A673 (cell line): ENCODE data around the gene IRS2. TPM values are rescaled to one million over a fixed set of nuclear protein-coding genes. Genes with fewer than 3 reads are reported as not detected.
A peak's percentile ranks its signal among the peaks of the same experiment; 100 is the strongest.

Experiments
- BruUV-seq: library from RNA; stranded (reverse); fragments of 400-500 nt; replicated peaks from 2 replicates; lab custom pipeline; 2021; lab: Mats Ljungman, UMichigan
- CTCF ChIA-PET: fragments of 300-600 bp; sonication (Branson Sonifier 250); formaldehyde crosslinking; loops from one replicate; lab custom pipeline; 2022; ENCODE audit warnings: antibody characterized with exemption; lab: Charles Lee
- POLR2A ChIA-PET: fragments of 300-600 bp; sonication (Branson Sonifier 250); formaldehyde crosslinking; loops from one replicate; lab custom pipeline; 2022; ENCODE audit warnings: antibody characterized with exemption; ENCODE audit not compliant: low non-redundant PET; lab: Charles Lee
- DNase-seq: peaks from one replicate; pipeline ENCODE4 v3.0.0-alpha.2; 2015; ENCODE audit warnings: low spot score
- H3K27ac ChIP-seq: fragments of 200-600 bp; sonication (generic); 2 replicates; pipeline ENCODE4 v1.5.1; 2016; ENCODE audit warnings: mixed run types, low read depth, mild to moderate bottlenecking, mixed read lengths, antibody characterized with exemption, low read length; ENCODE audit not compliant: poor library complexity, severe bottlenecking
- H3K27me3 ChIP-seq: fragments of 200-600 bp; sonication (generic); replicated peaks from 2 replicates; pipeline ENCODE4 v1.6.1; 2017; ENCODE audit warnings: mixed run types, low read depth, mild to moderate bottlenecking, mixed read lengths, antibody characterized with exemption, low read length; ENCODE audit not compliant: insufficient read depth, poor library complexity
- H3K36me3 ChIP-seq: fragments of 200-600 bp; sonication (generic); 2 replicates; pipeline ENCODE4 v1.6.1; 2016; ENCODE audit warnings: mixed run types, mild to moderate bottlenecking, mixed read lengths, antibody characterized with exemption, low read length; ENCODE audit not compliant: insufficient read depth, poor library complexity, severe bottlenecking
- H3K4me1 ChIP-seq: fragments of 200-600 bp; sonication (generic); 2 replicates; pipeline ENCODE4 v1.6.1; 2017; ENCODE audit warnings: mixed run types, mild to moderate bottlenecking, mixed read lengths, antibody characterized with exemption, low read length; ENCODE audit not compliant: insufficient read depth, poor library complexity, severe bottlenecking
- H3K4me3 ChIP-seq: fragments of 200-600 bp; sonication (generic); 2 replicates; pipeline ENCODE4 v1.5.1; 2016; ENCODE audit warnings: low read depth, mixed run types, mild to moderate bottlenecking, mixed read lengths, low read length; ENCODE audit not compliant: poor library complexity, severe bottlenecking
- H3K9me3 ChIP-seq: fragments of 200-600 bp; sonication (generic); 2 replicates; pipeline ENCODE4 v1.6.1; 2016; ENCODE audit warnings: mixed run types, low read depth, mild to moderate bottlenecking, mixed read lengths, antibody characterized with exemption, low read length; ENCODE audit not compliant: poor library complexity, severe bottlenecking
- EZH2 ChIP-seq: fragments of 200-600 bp; sonication (generic); IDR thresholded peaks from 2 replicates; pipeline ENCODE4 v1.6.1; 2017; ENCODE audit warnings: borderline replicate concordance, low read depth, mild to moderate bottlenecking, mixed read lengths, antibody characterized with exemption, low read length; ENCODE audit not compliant: poor library complexity, severe bottlenecking
- intact Hi-C: fragments of 100-400 bp; cut with micrococcal nuclease; formaldehyde crosslinking; loops from one replicate; pipeline ENCODE4 v1.10.0; 2022; ENCODE audit not compliant: unreplicated experiment
- total RNA-seq: library from RNA; stranded (reverse); gene quantifications from 2 replicates; pipeline ENCODE4 v1.2.3, GENCODE V29; 2021
- TF ChIP-seq, protein P1 (sequence below): fragments of 300-800, 200-600 bp; sonication (generic); conservative IDR thresholded peaks from 2 replicates; pipeline ENCODE4 v1.5.1; 2017; ENCODE audit warnings: low read depth, mild to moderate bottlenecking, antibody characterized with exemption, low read length, moderate library complexity, mixed read lengths

IRS2 gene
- total RNA-seq, 1 experiment from 2014 or later: 135 TPM

DNA sequence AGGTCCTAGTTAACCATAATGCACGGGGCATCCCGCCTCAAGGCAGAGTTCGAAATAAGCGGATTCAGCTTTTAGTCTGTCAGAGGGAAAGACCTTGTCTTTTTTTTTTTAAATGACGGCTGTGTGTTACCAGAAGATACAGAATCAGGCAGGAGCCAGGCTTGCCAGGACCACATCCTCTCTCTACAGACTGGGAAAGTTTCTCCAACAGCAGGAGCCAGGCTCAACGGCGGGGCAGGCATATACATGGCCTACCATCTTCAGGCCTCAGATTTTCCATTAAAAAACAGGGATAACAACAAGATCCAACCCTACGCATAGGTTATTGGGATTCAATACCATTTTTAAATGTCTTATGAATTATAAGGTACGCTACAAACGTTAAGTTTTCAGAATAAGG is 17.8 kb downstream of the IRS2 start:
- Histone ChIP-seq H3K4me3 (peak overlapping the region; percentile 9), H3K36me3 (peaks cover 69% of the 10 kb centered on the region), H3K4me1 (peaks cover 83% of the 10 kb centered on the region), H3K27ac (no peak overlapping the region), H3K27me3 (no peaks in the 10 kb centered on the region), H3K9me3 (no peaks in the 10 kb centered on the region)
- ChIA-PET POLR2A (interaction anchor here (0.7 kb wide), 1 partner anchor 26 kb away, joined by 3 read pairs; no protein-coding TSS in a partner anchor), CTCF (no interaction called here)
- TF ChIP-seq, protein P1, sequence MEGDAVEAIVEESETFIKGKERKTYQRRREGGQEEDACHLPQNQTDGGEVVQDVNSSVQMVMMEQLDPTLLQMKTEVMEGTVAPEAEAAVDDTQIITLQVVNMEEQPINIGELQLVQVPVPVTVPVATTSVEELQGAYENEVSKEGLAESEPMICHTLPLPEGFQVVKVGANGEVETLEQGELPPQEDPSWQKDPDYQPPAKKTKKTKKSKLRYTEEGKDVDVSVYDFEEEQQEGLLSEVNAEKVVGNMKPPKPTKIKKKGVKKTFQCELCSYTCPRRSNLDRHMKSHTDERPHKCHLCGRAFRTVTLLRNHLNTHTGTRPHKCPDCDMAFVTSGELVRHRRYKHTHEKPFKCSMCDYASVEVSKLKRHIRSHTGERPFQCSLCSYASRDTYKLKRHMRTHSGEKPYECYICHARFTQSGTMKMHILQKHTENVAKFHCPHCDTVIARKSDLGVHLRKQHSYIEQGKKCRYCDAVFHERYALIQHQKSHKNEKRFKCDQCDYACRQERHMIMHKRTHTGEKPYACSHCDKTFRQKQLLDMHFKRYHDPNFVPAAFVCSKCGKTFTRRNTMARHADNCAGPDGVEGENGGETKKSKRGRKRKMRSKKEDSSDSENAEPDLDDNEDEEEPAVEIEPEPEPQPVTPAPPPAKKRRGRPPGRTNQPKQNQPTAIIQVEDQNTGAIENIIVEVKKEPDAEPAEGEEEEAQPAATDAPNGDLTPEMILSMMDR: no peak
- no peak for TF ChIP-seq EZH2
- intact Hi-C loops: no loop called here
- DNase-seq: no peak
- BruUV-seq: no TSS peak

DNA sequence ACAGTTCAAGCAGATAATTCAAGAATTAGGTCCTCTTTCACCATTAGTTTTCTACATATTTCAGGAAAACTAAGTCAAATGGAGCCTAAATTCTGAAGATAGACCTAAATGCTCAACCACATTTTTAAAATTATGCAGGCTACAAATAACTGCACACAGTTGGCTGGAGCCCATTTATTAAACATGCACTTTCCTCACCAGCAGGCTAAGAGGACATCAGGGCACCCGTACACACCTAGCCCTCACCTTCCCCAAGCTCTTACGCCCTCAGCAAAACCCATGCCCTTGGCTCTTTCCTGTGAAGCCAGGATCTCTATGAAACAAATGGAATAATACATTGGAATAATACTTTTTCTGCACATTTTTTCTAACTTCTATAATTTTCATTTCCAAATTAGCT is 18.2 kb downstream of the IRS2 start:
- Histone ChIP-seq H3K9me3 (no peaks in the 10 kb centered on the region), H3K4me1 (peaks cover 82% of the 10 kb centered on the region), H3K36me3 (peaks cover 65% of the 10 kb centered on the region), H3K27me3 (no peaks in the 10 kb centered on the region), H3K27ac (peak overlapping the region; percentile 34), H3K4me3 (peak overlapping the region; percentile 9)
- ChIA-PET POLR2A (interaction anchor here (0.7 kb wide), 1 partner anchor 27 kb away, joined by 3 read pairs; no protein-coding TSS in a partner anchor), CTCF (no interaction called here)
- no peak for TF ChIP-seq EZH2
- TF ChIP-seq, protein P1: no peak
- intact Hi-C loops: no loop called here
- BruUV-seq: no TSS peak
- no peak for DNase-seq

DNA sequence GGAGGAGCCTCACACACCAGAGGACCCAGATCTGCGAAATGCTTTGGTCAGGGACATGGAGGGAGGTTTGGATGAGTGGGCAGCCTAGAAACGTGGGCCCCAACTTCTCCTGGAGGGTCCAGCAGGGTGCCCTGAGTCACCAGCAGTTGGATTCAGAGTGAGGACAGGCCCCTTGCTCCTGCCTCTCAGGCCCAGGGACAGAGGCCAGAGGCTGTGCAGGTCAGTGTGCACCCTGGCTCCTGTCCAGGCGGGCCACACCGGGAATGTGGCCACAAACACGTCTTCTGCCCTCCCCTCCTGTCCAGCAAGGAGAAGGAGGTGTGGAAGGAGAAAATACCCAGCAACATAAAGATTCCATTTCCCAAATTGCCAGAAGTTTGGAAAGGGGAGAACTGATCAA is 19.4 kb downstream of the IRS2 start:
- Histone ChIP-seq H3K27ac (peak overlapping the region; percentile 52), H3K4me3 (no peak overlapping the region), H3K4me1 (peaks cover 84% of the 10 kb centered on the region), H3K9me3 (no peaks in the 10 kb centered on the region), H3K36me3 (peaks cover 62% of the 10 kb centered on the region), H3K27me3 (no peaks in the 10 kb centered on the region)
- BruUV-seq: no TSS peak
- intact Hi-C loops: no loop called here
- POLR2A ChIA-PET: no interaction called here
- DNase-seq: no peak
- CTCF ChIA-PET: no interaction called here
- TF ChIP-seq, protein P1: no peak
- TF ChIP-seq EZH2: no peak
